GM12865 (cell line): ENCODE data around the gene ASIC1.

Experiments
- DNase-seq: peaks from one replicate; pipeline ENCODE4 v3.0.0; 2010; ENCODE audit warnings: low read depth
- H3K4me3 ChIP-seq: 2 replicates; pipeline ENCODE4 v1.5.1; 2011; ENCODE audit warnings: mild to moderate bottlenecking, low read depth, low read length, control low read depth
- TF ChIP-seq, protein P1 (sequence below): IDR thresholded peaks from 2 replicates; pipeline ENCODE4 v1.5.1; 2011; ENCODE audit warnings: low read length, control low read depth, low read depth, inconsistent platforms; ENCODE audit not compliant: insufficient read depth; ENCODE audit errors: missing control alignments

ASIC1 gene

GRCh38 chr12:50074936-50075807 is 17.8 kb downstream of the ASIC1 start:
- H3K4me3 ChIP-seq = no peak overlapping the region
- peak; percentile 85 for DNase-seq
- TF ChIP-seq, protein P1, sequence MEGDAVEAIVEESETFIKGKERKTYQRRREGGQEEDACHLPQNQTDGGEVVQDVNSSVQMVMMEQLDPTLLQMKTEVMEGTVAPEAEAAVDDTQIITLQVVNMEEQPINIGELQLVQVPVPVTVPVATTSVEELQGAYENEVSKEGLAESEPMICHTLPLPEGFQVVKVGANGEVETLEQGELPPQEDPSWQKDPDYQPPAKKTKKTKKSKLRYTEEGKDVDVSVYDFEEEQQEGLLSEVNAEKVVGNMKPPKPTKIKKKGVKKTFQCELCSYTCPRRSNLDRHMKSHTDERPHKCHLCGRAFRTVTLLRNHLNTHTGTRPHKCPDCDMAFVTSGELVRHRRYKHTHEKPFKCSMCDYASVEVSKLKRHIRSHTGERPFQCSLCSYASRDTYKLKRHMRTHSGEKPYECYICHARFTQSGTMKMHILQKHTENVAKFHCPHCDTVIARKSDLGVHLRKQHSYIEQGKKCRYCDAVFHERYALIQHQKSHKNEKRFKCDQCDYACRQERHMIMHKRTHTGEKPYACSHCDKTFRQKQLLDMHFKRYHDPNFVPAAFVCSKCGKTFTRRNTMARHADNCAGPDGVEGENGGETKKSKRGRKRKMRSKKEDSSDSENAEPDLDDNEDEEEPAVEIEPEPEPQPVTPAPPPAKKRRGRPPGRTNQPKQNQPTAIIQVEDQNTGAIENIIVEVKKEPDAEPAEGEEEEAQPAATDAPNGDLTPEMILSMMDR = peak; percentile 95

GRCh38 chr12:50075808-50076170 is 18.4 kb downstream of the ASIC1 start:
- no peak overlapping the region for H3K4me3 ChIP-seq
- DNase-seq = no peak
- TF ChIP-seq, protein P1 = no peak

- no peak for DNase-seq
- no peak overlapping the region for H3K4me3 ChIP-seq
- TF ChIP-seq, protein P1 = no peak
These were observed 19.7 kb downstream of the ASIC1 start for GRCh38 chr12:50077099-50077498.

DNA sequence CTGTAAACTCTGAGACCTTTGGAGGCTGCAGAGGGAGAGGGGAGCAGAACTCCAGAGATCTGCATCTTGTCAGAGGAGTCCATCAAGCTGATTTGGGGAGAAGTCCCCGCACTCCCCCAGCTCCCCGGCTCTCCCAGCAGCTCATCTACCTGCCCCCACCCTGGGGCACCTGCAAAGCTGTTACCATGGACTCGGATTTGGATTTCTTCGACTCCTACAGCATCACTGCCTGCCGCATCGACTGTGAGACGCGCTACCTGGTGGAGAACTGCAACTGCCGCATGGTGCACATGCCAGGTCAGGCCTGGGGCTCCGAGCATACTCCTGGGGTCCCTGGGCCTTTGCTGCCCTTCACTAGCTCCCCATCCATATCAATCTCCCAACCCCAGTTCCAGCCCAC is 20.9 kb downstream of the ASIC1 start:
- no peak for DNase-seq
- TF ChIP-seq, protein P1 = no peak
- no peak overlapping the region for H3K4me3 ChIP-seq

DNA sequence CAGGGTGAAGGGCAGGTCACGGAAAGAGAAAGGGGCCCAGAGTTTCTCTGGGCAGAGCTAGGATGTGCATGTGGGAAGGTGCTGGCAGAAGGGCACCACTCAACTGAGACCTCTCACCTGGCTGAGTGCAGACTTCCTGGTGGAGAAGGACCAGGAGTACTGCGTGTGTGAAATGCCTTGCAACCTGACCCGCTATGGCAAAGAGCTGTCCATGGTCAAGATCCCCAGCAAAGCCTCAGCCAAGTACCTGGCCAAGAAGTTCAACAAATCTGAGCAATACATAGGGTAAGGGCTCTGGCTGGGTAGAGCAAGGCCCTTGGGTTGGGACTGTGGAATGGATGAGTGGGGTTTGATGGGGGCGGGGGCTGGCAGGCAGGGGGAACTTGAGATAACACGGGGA is 22.4 kb downstream of the ASIC1 start:
- H3K4me3 ChIP-seq = no peak overlapping the region
- DNase-seq = no peak
- TF ChIP-seq, protein P1 = no peak

- TF ChIP-seq, protein P1 = no peak
- H3K4me3 ChIP-seq = no peak overlapping the region
- no peak for DNase-seq
These were observed 23.9 kb downstream of the ASIC1 start for GRCh38 chr12:50081096-50081808.

DNA sequence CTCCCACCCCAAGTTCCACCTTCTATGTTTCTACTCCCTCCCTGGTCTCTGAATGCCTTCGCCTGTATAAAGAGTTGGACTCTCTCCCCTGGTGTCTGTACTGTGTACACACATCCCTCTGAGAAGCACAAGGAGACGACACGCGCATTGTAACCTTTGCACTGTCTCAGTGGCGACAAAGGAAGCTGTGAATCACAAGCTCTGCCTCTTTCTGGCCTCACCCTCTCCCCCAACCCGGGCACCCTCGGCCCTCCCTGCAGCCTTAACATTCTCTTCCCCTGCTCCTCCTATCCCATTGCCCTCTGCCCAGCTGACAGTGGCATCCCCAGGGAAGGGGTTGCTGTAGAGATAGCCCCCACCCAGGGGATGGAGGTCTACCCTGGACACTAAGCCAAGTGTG is 25.2 kb downstream of the ASIC1 start:
- TF ChIP-seq, protein P1 = no peak
- no peak for DNase-seq

More for the DNA sequence above, 25.2 kb downstream of the ASIC1 start:
- no peak overlapping the region for H3K4me3 ChIP-seq
